Stimulated activated CD4-positive, alpha-beta T cell treated with anti-CD3 and anti-CD28 coated beads, Interleukin-1b, Interleukin-23, amount 100 ng/mL, for 48 hours (primary cell): ENCODE measurements around the gene HSD17B7.

ENCODE experiments used
- DNase-seq: peaks from one replicate; pipeline ENCODE4 v3.0.0-alpha.2; 2020

HSD17B7 gene

DNA sequence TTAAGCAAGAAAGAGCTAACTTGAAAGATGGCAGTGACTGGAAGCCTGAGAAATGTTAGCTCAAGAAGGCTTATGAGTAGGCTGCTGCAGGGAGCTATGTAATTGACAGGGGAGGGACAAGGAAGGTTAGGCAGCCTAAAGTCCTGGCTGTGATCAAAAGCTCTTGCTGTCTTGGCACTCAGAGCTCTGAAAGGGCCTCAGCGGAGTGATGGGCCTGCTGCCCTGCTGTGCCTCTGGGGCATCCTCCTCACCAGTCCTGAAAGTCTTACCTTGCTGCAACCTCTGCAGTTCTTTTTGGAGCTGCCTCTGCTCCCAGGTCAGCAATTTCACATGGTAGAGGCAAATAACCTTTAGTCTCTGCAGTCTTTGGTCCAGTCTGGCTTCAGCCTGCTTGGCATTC is 68.7 kb downstream of the HSD17B7 start:
- no peak for DNase-seq

DNA sequence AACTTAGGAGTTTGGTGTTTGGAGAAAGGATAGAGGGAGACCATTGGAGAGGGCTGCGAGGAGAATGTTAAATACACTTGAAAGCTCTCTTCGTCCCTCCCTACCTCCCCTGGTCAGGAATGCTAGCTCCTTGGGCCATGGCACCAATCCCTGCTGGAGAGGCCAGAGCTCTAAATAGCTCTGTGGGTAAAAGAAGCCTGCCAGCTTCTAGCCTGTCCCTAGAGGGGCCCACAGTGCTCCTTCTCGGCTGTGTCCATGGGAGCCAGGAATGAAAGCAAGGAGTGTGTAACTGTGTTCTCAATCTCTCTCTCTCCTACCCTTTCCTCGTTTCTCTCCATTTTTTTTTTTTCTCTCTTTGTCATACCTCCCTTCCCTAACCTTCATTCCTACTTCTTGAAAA is 70.6 kb downstream of the HSD17B7 start, which contains the start of gene CCDC190:
TSS of gene CCDC190 (minus strand) at position 75 of the 400 bp plus-strand sequence. CDS start 1,529 bp downstream, outside the sequence.
- no peak for DNase-seq

DNA sequence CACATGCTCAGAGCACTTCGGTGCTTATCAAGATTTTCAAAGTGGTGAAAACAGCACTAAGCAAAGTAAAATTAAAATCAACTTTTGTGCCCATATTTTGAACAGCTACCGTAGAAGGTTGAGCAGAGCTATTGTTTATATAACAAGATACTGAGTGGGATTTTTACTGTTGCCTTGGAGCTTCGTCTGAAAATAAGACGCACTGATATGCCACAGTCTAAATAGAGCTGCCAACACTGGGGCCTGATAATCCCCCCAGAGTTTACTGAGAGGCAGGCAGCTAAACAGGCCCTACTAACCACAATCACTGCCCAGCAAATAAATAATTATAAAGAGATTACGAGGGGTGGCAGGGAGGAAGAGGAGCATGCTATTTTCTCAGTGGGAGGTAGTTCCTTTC is 71.1 kb downstream of the HSD17B7 start:
- no peak for DNase-seq
